ENCODE data around the gene NR2C2AP.

Gene NR2C2AP

GRCh38 chr19:19214159-19214490 is 10.9 kb upstream of the NR2C2AP start:
- DNase-seq: no peak

DNA sequence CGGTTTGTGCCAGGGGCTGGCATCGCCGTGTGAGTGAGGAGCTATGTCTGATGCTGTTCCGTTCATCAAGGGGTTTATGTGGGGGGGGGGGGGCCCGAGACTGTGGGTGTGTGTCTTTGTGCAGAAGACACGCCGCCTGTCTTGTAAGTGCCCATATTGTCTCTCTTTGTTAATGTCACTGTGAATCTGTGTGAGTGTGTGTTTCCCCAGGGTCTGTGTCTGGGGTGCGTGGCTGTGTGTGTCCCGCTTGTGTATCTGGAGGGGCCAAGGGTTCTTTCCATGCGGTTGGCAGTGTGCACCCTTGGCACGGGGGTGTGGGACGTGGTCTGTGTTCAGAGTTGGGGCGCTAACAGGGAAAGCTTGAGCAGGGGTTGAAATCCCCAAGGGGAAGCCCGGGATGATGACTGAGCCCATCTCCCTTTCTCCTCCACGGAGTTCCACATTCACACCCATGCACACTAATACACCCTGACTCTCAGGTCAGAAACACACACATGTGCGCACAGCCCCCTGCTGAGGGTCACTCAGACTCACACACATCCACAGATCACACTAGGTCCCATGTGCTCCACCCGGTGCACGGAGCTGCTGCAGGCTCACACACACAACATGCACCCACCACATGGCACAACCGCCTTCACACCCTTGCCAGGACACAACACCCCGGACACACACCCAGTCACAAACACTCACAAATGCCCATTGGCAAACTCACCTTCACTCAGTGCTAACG is 10.4 kb upstream of the NR2C2AP start:
- no peak for DNase-seq

DNA sequence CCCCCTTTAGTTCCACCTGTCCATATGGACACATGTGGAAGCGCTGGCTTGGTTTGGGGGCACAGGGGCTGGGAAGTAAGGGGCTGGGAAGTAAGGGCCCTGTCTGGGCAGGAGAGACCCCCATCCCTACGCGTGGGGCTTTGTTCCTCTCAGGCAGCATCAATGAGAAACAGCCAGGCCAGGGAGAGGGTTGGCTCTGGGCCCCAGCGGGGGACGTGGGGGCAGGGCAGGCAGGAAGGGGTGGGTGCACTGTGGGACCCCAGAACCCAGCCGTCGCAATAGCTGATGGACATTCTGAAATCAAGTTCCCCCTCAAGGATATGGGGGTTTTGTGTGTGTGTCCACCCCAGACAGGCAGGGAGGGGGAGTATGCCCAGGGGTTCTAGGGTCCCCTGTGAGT is 9.7 kb upstream of the NR2C2AP start:
- no peak for DNase-seq

GRCh38 chr19:19211499-19212420 is 8.5 kb upstream of the NR2C2AP start, which contains the start of gene NCAN:
TSS of gene NCAN (plus strand) at chr19:19211958. CDS start at chr19:19216954, 4,996 bp downstream.
- DNase-seq: no peak

GRCh38 chr19:19209372-19209771 is 6.2 kb upstream of the NR2C2AP start:
- no peak for DNase-seq

- DNase-seq: no peak
Observed at GRCh38 chr19:19207637-19208572, 4.7 kb upstream of the NR2C2AP start.

- no peak for DNase-seq
Observed at GRCh38 chr19:19206938-19207337, 3.7 kb upstream of the NR2C2AP start.

GRCh38 chr19:19205416-19206410 is 2.5 kb upstream of the NR2C2AP start:
- DNase-seq: no peak

- DNase-seq: no peak
Observed at GRCh38 chr19:19204181-19204580, 967 bp upstream of the NR2C2AP start.

DNA sequence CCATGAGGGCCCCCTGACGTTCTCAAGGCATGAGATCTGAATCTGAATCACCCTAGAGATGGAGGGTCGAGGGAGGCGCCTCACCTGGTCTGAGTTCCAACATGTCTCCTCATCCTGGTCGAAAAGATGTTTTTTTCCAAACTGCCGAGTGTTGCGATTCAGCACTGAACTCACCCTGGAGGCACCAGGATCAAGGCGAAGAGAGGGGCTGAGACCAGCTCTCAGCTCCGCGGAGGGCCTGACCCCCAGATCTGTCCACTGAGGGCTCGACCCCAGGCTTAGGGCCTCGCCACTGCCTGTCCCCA is 555 bp downstream of the NR2C2AP start:
- no peak for DNase-seq

DNA sequence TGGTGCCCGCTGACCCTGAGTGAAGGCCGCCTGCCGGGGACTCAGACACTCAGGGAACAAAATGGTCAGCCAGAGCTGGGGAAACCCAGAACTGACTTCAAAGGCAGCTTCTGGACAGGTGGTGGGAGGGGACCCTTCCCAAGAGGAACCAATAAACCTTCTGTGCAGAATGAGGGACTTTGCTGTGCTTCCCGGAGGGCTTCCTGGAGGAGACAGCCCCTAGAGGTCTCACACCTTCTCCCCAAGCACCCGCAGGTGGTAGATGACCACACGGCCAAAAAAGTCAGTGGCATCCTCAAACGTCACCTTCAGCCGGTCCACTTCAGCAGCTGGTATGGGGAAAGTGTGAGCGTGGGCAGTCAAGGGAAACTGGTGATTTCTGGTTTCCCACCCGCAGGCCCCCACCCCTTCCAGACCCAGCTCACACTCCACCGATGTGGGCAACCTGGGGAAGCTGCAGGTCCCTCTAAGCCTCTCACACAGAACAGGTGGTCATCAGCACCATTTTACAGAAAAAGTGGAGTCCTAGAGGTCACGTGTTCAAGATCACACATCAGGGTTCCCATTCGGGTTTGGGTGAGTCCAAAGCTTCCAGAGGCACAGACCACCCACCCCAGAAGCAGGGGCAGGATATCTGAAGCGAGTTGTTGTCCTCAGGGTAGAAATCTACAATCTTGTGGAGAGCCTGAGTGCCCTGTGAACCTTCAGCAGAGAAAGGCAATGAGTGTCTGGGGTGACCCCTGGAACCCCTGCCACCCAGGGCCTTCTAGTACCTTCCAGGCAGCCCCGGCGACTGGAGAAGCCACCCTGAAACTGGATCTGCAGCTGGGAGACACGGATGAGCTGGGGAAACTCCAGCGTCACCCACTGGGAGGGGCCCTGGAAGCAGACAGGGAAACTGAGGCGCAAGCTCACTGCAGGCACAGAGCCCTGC is 1.2 kb downstream of the NR2C2AP start:
- DNase-seq: no peak

- DNase-seq: no peak
Observed at GRCh38 chr19:19193926-19194325, 9.3 kb downstream of the NR2C2AP start.

DNA sequence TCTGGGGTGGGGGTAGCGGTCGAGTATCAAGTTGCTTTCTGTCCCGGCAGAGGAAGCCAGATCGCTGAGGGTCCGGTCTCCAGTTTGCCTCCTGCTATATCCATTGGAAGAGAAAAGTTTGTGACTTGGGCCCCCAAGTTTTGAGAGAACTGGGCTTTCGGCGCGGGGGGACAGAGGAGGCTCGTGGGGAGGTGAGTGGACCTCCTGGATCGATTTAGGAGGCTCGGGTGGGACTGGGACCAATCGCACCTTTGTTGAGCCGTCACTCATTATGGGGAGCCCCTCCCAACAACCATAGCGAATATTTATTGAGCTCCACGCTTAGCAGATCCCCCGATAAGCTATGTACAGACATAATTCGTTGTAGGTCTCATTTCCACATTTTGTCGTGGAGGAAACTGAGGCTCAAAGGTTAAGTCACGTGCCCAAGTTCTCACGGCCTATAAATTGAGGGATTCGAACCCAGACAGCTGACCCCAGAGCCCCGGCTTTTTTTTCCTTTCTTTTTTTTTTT is 10.2 kb downstream of the NR2C2AP start:
- no peak for DNase-seq

GRCh38 chr19:19192078-19192882 is 10.9 kb downstream of the NR2C2AP start, which contains the start of the genes BORCS8 and RFXANK:
TSS of gene BORCS8 (minus strand) at chr19:19192152. CDS start at chr19:19192117, 35 bp downstream.
TSS of gene RFXANK (plus strand) at chr19:19192258. CDS start at chr19:19193947, 1,689 bp downstream.
- peak; percentile 98 for DNase-seq

DNA sequence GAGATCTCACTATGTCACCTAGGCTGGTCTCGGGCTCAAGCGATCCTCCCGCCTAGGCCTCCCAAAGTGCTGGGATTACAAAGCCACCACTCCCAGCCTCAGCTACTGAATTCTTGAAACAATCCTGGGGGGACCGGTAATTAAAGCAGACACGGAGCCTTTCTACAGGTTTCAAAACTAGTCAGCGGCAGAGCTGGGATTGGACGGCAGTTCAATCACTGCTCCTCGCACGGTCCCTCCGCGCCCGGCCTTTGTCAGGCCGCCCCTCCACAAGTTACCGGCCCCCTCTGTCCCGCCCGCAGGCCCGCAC is 11.5 kb downstream of the NR2C2AP start:
- DNase-seq: no peak

DNA sequence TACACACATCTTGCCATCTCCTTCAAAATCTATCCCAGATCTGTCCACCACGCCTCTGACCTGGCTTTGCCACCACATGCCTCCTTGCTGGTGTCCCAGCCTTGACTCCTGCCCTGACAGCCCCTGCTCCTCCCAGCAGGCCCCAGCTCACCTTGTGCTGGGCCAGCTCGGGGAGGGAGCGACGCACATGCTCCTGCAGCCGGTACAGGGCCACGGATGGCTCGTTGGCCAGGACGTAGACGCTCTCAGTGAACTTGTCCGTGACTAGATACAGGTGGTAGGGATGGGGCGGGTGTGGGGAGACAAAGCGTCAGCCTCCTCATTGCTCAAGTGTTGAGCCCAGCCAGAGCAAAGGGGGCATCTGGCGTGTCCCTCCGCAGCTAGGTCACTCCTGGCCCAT is 16.5 kb downstream of the NR2C2AP start:
- DNase-seq: no peak

- peak; percentile 64 for DNase-seq
Observed at GRCh38 chr19:19185853-19186740, 17.1 kb downstream of the NR2C2AP start.

- no peak for DNase-seq
Observed at GRCh38 chr19:19181488-19181998, 21.7 kb downstream of the NR2C2AP start.
